Midbrain (tissue), 1 donor: Measurements from ENCODE around the gene EEFSEC.

Experiments
- DNase-seq: peaks from one replicate; lab custom pipeline; 2025; lab: John Stamatoyannopoulos, UW

EEFSEC gene

DNA sequence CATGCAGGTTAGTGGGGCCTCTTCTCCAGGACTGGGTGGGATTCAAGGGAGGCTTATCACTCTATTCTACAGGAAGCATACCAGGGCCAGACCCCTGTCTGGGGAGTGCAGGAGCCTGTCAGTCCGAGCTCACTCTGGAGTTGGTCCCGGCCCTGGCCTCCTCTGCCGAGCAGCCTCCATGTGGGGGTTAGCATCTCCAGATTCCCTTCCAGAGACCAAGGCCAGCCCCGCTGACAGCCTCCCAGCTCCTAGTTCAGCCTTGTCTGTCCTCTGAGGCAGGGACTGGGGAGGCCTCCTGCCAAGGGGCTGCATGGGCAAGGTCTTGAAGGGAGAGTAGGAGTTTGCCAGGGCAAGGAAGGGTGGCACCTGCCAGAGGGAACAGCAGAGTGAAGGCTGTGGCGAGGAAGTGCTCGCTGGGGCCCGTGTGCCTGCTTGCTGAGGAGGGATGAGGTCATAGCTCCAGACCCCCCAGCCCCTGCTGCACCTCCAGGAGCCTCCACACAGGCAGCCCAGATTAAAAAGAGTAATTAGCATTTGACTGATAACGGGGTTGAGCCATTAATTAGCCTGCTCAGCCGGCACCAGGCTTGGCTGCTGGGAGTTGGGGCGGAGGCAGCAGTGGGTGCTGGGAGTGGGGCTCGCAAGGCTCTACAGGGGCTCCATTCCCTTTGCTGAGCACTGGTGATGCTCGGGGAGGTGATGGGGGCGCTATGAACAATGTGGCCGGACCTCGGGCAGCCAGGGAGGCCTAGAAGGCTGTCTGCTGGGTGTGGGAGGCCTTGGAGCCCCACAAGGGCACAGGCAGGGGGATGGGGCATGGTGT, 259.1 kb downstream of the EEFSEC start:
- no peak for DNase-seq

DNA sequence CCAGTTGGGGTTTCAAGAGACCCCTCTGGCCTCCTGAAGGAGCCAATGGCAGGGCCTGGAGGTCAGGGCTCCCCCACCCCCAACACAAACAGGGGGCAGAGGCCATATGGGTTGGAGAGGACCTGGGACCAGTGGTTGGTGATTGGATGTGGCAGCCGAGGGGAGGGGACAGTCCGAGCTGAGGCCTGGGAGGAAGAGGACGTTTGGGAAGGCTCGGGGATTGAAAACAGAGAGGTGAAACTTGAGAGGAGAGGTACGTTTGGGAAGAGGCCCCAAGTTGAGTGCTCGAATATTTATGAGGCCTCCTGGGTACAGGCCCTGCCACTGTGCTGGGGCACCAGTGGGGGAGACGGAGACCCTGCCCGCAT, 259.7 kb downstream of the EEFSEC start:
- DNase-seq, result no peak

DNA sequence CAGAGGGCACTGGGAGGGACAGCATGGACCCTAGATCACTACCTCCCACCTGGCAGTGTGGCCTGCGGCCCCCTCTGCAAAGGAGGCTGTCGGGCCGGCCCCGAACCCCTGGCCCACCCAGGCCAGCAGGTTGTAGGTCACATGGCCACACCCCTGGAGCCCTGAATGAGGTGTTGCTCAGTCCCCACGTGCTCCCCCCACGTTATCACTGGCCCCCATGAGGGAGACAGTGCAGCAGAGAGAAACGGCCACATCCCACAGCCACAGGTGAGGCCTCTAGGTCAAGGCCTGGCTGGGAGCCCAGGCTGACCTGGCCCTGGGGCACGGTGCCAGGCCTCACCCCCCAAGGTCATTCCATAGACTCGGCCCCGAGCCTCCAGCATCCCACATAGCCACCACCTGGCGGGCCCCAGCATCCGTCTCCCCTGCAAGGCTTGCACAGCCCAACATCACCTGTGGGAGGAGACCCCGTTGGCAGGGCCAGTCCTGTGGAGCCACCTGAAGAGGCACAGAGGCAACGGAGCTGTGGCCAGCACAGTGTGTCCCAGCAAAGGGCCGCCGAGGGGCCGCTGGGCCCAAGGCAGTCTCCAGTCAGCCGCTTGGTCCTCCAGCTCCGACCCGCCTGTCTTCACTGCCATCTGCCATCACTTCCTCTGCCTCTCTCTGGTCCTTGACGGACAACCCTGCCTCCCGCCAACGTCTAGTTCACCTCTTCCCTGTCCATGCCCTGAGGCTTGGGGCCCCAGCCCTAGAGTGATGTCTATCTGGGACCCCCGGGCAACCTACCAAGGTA, 260.3 kb downstream of the EEFSEC start:
- no peak for DNase-seq

DNA sequence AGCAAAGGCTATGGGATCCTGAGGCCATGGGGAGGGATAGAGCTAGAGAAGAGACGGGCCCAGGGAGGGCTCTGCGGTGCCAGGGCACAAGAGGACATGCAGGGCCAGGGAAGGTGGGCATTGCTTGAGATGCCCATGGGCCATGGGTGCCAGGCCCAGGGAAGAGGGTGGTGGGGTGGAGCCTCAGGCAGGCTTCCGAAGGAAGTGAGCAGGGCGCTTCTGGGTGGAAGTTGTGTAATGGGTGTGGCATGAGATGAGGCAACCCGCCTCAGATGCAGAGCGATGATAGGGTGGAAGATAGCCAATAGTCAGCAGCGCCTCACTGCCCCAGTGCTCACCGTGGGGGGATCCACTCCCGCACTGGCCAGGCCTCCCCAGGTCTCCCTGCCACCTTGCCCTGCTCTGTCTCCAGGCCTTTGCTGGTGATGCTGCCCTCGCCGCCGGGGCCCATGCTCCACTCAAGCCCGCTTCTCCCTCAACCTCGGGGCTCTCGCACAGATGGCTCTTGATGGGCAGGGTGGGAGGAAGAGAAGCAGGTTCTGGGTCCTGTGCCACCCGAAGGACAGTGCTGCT, 262.0 kb downstream of the EEFSEC start:
- no peak for DNase-seq

DNA sequence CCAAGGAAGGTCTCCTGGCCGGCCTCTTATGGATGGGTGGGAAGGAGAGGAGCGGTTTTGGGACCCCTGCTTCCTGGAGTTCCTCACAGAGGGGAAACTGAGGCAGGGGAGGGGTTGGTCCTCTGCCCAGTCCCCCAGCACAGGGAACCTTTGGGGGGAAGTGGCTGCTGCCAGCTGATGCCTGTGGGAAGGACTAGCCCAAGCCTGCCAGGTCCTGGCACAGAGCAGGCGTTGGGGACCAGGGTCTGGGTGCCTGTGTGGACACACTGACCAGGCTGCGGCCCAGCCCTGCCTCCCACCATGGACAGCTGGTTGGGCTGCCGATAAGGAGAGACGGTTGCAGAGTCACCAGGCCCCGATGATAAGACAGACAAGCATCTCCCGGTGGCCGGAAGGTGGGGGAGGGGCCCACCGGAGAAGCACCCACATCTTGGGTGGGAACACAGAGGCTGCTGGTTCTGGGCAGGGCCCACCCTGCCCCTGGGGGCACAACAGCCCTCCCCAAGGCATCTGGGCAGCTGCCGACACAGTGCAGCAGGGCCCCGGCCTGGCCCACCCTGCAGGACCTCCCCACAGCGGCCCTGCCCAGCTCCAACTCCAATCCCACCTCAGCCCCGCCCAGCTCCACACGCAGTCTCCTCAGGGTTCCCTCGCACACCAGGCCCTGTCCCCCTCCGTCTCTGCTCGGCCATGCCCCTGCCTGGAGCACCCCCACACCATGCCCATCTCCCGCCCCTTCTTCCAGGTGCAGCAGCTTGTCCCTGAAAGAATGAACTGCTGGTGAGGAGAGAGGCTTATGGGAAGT, 262.7 kb downstream of the EEFSEC start:
- DNase-seq, result no peak

DNA sequence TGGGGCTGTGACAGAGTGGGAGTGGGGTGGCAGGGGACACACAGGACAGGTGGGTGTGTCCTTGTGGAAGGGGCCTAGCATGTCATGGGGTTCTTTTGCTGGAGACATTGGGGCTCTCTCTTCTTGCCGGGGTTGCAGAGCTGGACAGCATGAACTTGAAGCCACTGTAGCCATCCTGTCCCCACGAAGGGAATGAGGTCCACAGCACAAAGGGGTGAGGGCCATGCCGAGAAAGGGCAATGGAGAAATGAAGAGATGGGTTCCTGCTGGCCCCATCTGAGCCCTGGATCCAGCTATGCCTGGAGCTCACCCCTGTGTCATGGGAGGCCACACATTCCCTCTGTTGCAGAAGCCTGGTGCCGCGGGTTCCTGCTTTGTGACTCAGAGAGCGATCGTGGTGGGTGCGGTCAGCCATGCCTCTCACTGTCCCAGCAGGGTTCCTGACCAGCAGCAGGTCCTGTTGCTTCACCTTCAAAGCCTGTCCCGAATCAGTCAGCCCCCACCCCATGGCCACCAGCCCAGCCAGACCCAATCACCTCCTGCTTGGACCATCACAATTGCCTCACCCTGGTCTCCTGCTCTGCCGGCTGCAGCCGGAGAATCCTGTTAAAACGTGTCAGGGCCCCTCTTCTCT, 263.4 kb downstream of the EEFSEC start:
- DNase-seq, result no peak

DNA sequence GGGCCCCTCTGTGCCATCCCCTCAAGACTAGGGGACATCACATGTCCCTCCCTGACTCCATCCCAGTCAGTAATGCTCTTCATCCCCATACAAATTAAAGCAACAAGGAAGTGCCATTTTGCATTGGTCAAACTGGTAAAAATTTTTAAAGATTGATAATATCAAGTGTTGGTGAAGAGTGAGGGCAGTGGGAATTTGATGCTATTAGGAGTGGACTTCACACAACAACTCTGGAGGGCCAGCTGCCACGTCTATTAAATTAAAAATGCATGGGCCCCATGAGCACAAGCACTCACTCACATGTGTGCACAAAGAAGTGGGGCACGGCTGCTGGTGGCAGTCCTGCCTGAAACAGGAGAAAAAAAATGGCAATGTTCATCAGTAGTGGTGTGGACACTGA, 265.6 kb downstream of the EEFSEC start:
- no peak for DNase-seq

DNA sequence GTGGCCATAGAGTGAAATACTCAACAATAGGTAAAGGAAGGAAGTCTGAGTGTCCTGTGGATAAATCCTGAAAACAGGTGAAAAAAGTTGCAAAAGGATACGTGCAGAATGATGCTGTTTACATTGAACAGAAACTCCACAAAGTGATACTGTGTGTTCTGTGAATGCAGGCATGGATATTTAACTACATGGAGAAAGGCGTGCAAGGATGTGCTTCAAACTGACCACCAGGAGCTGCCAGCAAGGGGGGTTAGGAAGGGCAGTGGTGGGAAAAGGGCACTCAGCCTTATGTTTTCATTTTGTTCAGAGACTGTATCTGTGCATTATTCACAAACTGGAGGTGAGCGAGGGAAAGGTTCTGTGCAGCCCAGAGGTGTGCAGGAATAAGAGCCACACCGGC, 266.0 kb downstream of the EEFSEC start:
- DNase-seq, result no peak

DNA sequence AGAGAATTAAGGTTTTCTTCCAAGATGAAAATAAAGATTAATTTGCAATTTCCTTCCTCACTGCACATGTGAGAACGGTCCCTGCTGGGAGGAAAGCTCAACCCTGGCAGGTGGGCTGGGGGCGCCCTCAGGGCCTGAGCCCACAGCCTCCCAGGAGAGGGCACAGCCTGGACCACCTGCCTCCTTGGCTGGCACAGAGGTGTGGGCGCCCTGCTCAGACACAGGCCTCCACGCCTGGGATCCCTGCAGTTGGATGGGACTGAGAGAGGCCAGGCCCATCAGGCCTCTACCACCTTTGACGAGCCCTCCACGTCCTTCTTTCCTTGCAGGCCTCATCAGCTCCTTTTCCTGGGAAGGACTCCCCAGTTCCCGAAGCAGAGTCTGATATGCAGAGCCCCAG, 267.0 kb downstream of the EEFSEC start:
- no peak for DNase-seq

DNA sequence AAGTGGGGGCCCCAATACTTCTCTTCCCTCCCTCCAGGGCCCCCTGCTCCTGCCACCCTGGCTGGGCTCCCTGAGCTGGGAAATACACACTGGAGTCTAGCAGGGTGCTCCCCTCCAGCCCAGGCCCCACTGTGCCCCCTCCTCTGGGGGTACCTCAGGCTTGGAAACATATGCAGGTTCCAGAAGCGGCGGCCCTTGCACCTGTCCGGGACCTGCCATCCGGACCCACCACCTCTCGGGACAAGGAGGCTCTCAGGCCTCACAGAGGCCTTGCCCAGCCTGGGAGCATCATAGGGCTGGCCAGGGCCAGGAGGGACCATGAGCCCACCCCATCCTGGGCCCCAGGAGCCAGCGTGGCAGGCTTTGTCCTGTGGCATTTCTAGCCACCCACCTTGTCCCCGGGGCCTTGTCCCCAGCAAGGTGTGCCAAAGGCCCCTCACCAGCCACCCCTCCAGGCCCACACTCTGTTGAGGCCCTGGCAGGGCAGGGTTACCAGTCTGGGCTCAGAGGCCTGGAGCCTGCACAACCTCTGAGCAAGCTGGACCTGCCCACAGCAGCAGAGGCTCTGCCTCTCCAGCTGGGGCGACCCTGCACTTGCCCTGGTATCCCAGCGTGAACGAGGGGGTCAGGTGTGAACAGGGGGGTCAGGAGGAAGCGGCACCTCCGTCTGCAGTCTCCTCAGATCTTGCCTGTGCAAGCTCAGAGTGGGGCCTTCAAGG, 267.6 kb downstream of the EEFSEC start:
- DNase-seq, result no peak

DNA sequence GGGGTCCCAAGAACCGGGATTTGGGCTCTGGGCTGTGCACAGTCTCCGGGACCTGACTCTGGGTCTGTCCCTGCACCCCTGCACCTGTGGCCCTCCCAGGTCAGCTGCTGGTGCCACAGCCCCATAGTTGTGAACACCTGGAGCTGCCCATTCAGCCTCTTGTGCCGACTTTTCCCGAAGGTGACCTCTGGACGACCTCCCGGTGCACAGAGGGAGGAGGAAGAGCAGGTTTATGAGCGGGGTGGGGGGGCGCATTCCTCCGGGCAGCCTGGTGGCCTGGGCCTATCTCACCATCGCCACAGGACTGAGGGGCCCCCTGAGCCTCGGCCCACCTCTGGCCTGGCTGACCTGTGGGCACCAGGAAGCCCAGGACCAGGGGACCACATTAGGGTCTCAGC, 268.2 kb downstream of the EEFSEC start:
- no peak for DNase-seq

DNA sequence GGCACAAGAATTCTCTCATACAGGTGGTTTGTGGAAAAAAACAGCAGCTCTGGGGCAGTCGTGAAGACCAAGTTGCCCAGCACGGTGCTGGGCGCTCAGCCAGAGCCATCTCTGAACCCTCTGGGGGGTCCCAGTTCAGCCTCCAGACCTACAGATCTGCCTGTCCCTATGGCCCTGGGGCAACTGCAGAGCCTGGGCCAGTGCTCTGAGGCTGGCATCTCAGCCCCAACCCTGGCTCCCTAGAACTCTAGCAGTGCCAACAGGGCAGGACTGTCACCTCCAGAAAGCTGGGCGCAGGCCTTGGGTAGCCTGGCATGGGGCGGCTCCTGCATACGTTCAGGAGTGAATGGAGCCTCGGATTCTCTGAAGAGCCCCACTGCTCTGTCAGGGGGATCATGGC, 268.7 kb downstream of the EEFSEC start:
- no peak for DNase-seq

DNA sequence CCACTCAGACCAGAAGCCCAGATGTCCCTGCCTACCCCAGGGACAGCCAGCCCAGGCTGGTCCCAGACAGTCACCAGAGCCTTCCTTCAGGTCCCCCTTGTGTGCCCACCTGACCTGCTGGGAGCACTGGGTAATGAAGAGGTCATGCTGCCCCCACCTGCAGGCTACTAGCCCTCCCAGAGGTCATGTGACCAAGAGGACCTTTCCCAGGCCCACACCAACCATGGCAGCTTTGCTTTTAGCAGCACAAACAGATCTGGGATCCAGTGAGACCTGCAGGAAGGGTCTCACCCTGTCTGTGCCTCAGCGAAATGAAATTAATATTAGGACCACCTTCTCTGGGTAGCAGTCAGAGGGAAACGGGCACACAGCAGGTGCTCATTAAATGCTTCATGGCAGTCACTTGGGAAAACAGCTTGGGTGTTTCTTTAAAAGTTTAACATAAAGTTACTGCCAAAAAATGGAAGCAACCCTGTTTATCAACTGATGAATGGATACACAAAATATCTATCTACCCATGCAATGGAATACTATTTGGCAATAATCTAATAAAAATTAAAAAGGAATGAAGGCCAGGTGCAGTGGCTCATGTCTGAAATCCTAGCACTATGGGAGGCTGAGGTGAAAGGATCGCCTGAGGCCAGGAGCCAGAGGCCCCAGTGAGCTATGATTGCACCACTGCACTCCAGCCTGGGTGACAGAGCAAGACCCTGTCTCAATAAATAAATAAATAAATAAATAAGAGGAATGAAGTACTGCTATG, 269.7 kb downstream of the EEFSEC start:
- no peak for DNase-seq

DNA sequence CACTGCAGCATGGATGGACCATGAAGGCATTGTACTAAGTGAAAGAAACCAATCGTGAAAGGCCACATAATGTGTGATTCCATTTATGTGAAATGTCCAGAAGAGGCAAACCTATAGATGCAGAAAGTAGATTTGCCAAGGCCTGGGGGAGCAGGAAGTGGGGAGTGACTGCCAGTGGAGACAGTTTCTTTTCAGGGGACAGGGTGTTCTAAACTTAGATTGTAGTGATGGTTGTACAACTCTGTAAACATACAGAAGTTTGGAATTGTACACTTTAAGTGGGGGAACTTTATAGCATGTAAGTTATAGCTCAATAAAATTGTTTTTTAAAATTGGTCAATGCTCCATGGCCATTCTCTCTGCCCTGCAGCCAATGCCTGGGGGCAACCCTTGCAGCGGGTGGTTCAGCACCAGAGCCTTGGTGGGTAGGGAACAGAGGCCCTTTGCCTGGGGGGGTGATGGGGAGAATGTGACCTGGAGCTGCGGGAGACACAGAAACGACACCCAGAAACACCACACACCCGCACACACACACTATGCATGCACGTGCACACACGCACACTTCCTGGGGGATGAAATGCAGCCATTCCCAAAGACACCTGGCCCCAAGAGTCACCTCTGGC, 270.4 kb downstream of the EEFSEC start:
- DNase-seq, result no peak

DNA sequence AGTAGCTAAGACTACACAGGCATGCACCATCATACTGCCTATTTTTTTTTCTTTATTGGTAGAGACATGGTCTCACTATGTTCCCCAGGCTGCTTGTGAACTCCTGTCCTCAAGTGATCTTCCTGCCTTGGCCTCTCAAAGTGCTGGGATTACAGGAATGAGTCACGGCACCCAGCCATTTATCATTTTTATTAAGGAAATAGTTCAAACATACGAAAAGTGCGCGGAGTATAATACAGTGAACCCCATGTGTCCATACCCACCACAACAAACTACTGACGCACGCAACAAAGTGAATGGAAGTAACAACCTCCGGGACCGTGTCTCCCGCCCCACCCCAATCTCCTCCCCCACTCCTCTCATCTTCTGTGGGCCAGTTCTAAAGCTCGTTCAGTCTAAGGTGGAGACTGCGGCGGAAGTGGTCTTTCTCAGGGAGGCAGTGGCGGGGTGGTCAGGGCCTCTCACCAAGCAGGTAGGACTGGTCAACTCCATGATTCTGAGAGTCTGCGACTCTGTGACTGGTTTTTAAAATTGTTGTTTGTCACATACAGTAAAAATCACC, 271.3 kb downstream of the EEFSEC start:
- no peak for DNase-seq

DNA sequence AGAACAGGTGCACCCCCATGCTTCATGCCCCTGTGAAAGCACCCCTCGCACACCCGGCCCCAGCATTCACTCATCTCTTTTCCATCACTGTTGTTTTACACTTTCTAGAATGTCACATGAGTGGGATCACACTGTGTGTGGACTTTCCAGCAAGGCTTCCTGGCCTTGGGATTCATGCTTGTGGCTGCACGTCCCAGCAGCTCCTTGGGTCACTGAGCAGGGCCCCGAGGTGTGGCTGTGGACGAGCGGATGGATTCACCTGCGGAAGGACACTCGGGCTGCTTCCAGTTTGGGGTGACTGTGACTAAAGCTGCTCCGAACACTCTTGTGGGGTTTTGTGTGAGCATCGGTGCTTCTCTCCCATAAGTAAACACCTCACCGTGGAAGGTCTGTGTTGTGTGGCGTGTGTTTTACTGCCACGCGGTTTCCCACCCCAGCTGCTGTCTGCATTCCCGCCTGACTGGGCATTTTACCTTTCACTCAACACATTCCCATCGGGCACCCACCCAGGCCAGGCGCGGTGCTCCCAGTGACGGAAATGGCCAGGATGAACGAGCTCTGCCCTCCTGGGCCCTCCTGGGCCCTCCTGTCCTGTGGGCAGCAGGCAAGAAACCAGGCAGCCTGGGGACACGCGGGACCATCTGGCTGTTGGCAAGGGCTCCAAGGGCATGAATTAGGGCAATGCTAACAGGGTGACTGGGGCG, 272.0 kb downstream of the EEFSEC start:
- DNase-seq, result no peak

DNA sequence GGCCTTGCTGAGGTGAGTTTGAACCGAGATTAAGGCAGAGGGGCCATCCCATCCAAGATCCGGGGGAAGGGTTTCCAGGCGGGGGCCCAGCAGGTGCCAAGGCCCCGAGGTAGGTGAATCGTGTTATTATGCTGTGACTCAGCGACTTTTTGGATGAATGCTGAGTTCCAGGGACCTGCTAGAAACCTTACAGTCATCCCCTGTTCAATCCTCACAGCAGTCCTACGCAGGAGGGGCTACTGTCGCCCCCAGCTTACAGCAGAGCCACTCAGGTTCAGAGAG, 272.5 kb downstream of the EEFSEC start:
- no peak for DNase-seq

DNA sequence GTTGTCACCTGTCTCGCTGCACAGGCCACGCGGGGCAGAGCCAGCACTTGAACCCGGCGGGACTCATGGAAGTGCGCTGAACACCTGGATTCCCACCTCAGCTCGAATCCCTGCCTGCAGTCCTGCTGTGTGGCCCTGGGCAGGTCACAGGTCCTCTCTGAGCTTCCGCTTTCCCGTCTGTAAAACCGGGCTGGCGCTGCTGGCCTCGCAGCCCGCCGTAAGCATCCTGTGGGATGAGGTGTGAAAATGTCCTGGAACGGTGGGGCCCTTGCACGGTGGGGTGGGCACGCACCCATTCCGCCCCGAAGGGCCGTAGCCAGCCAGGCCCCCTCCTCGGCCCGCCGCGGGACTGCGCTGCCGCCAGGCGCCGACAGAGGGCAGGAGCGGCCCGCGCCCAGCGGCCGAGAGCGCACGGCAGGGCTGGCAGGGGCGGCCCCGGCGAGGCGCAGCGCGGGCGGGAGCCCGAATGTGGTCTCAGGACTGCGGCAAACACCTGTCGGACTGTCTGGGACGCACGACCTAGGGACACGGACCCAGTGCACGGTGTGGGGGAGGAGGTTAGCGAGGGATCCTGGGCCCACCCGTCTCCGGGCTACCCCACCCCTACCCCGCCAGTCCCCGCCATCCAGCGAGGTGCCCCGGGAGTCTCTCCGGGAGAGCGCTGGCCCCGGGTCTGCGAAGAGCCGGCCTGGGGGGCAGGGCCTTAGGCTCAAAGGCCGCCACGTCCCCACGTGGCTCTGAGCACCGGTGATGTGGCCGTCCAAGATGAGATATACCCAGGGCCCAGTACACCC, 273.0 kb downstream of the EEFSEC start:
- peak; percentile 30 for DNase-seq
